Neural progenitor cell (in vitro differentiated cells): ENCODE results near the gene MACROD1. TPM values are rescaled to one million over a fixed set of nuclear protein-coding genes. Genes with fewer than 3 reads are reported as not detected.

ENCODE experiments used
- DNase-seq: peaks from one replicate; pipeline ENCODE4 v3.0.0-alpha.2; 2016; ENCODE audit warnings: low spot score
- H2AFZ ChIP-seq: fragments of 200-600 bp; sonication (generic); replicated peaks from 2 replicates; pipeline ENCODE4 v1.6.1; 2016; ENCODE audit warnings: antibody characterized with exemption
- H3F3A ChIP-seq: fragments of 200-600 bp; sonication (generic); 2 replicates; pipeline ENCODE4 v1.6.1; 2016; ENCODE audit warnings: antibody characterized with exemption, low read depth
- H3K27ac ChIP-seq: fragments of 200-600 bp; sonication (generic); 2 replicates; pipeline ENCODE4 v1.5.1; 2016; ENCODE audit warnings: mild to moderate bottlenecking
- H3K27me3 ChIP-seq: fragments of 200-600 bp; sonication (generic); 2 replicates; pipeline ENCODE4 v1.6.1; 2016; ENCODE audit warnings: mild to moderate bottlenecking, moderate library complexity
- H3K36me3 ChIP-seq: fragments of 200-600 bp; sonication (generic); 2 replicates; pipeline ENCODE4 v1.5.1; 2016
- H3K4me1 ChIP-seq: fragments of 200-600 bp; sonication (generic); 2 replicates; pipeline ENCODE4 v1.6.1; 2016; ENCODE audit warnings: mixed run types
- H3K4me2 ChIP-seq: fragments of 200-600 bp; sonication (generic); 2 replicates; pipeline ENCODE4 v1.6.1; 2016
- H3K4me3 ChIP-seq: fragments of 200-600 bp; sonication (generic); 2 replicates; pipeline ENCODE4 v1.5.1; 2016
- H3K79me2 ChIP-seq: fragments of 200-600 bp; sonication (generic); 2 replicates; pipeline ENCODE4 v1.6.1; 2016; ENCODE audit warnings: low read depth
- H3K9ac ChIP-seq: fragments of 200-600 bp; sonication (generic); 2 replicates; pipeline ENCODE4 v1.6.1; 2016
- H3K9me3 ChIP-seq: fragments of 200-600 bp; sonication (generic); 2 replicates; pipeline ENCODE4 v1.5.1; 2016; ENCODE audit warnings: low read depth
- H4K20me1 ChIP-seq: fragments of 200-600 bp; sonication (generic); 2 replicates; pipeline ENCODE4 v1.6.1; 2016; ENCODE audit warnings: low read depth
- H3K27ac Mint-ChIP-seq: 3 replicates; pipeline ENCODE4 v1.8.0; 2021; ENCODE audit warnings: mixed read lengths
- H3K27me3 Mint-ChIP-seq: 2 replicates; pipeline ENCODE4 v1.8.0; 2022; ENCODE audit warnings: low read depth, mild to moderate bottlenecking, inconsistent platforms, moderate library complexity, mixed read lengths; ENCODE audit not compliant: insufficient read depth
- H3K36me3 Mint-ChIP-seq: 3 replicates; pipeline ENCODE4 v1.8.0; 2021; ENCODE audit warnings: mixed read lengths
- H3K4me1 Mint-ChIP-seq: 3 replicates; pipeline ENCODE4 v1.8.0; 2021; ENCODE audit warnings: mixed read lengths
- H3K4me3 Mint-ChIP-seq: 3 replicates; pipeline ENCODE4 v1.8.0; 2021; ENCODE audit warnings: mild to moderate bottlenecking, moderate library complexity, mixed read lengths
- H3K9me3 Mint-ChIP-seq: 3 replicates; pipeline ENCODE4 v1.8.0; 2020; ENCODE audit warnings: mixed read lengths
- EZH2 ChIP-seq: fragments of 200-600 bp; sonication (generic); IDR thresholded peaks from 2 replicates; pipeline ENCODE4 v1.6.1; 2017; ENCODE audit warnings: antibody characterized with exemption, mild to moderate bottlenecking, moderate library complexity
- EZH2phosphoT487 ChIP-seq: fragments of 200-600 bp; sonication (generic); IDR thresholded peaks from 2 replicates; pipeline ENCODE4 v1.6.1; 2017; ENCODE audit warnings: antibody characterized with exemption
- total RNA-seq: library from RNA; depleted of rRNA; stranded (reverse); fragments of >200 nt; gene quantifications from 2 replicates; pipeline ENCODE4 v1.2.3, GENCODE V29; 2015; ENCODE audit warnings: low replicate concordance
- TF ChIP-seq, protein P1 (sequence below): fragments of 200-600 bp; sonication (generic); IDR thresholded peaks from 2 replicates; pipeline ENCODE4 v1.5.1; 2017; ENCODE audit warnings: antibody characterized with exemption, mild to moderate bottlenecking

The MACROD1 gene
- total RNA-seq, 1 donor from 2014 or later = 11.9 TPM

GRCh38 chr11:64031001-64031400 lies 134.9 kb downstream of the MACROD1 start:
- Histone ChIP-seq H3K27me3 (peaks cover 71% of the 10 kb centered on the region), H3F3A (peaks cover 13% of the 10 kb centered on the region), H3K4me3 (no peak overlapping the region), H2AFZ (no peak overlapping the region), H3K36me3 (no peaks in the 10 kb centered on the region), H3K9me3 (no peaks in the 10 kb centered on the region), H3K27ac (no peak overlapping the region), H4K20me1 (peaks cover 15% of the 10 kb centered on the region), H3K4me2 (no peak overlapping the region), H3K4me1 (peaks cover 21% of the 10 kb centered on the region), H3K9ac (no peak overlapping the region), H3K79me2 (no peaks in the 10 kb centered on the region)
- H3K4me3 Mint-ChIP-seq = no peak overlapping the region
- no peak for DNase-seq
- H3K36me3 Mint-ChIP-seq = no peaks in the 10 kb centered on the region
- H3K9me3 Mint-ChIP-seq = no peaks in the 10 kb centered on the region
- no peak overlapping the region for H3K27ac Mint-ChIP-seq
- H3K4me1 Mint-ChIP-seq = peaks cover 55% of the 10 kb centered on the region
- H3K27me3 Mint-ChIP-seq = peaks cover 10% of the 10 kb centered on the region
- no peak for TF ChIP-seq EZH2
- TF ChIP-seq, protein P1, sequence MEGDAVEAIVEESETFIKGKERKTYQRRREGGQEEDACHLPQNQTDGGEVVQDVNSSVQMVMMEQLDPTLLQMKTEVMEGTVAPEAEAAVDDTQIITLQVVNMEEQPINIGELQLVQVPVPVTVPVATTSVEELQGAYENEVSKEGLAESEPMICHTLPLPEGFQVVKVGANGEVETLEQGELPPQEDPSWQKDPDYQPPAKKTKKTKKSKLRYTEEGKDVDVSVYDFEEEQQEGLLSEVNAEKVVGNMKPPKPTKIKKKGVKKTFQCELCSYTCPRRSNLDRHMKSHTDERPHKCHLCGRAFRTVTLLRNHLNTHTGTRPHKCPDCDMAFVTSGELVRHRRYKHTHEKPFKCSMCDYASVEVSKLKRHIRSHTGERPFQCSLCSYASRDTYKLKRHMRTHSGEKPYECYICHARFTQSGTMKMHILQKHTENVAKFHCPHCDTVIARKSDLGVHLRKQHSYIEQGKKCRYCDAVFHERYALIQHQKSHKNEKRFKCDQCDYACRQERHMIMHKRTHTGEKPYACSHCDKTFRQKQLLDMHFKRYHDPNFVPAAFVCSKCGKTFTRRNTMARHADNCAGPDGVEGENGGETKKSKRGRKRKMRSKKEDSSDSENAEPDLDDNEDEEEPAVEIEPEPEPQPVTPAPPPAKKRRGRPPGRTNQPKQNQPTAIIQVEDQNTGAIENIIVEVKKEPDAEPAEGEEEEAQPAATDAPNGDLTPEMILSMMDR = no peak
- TF ChIP-seq EZH2phosphoT487 = no peak

- TF ChIP-seq, protein P1 = no peak
- H3K9me3 Mint-ChIP-seq = no peaks in the 10 kb centered on the region
- no peaks in the 10 kb centered on the region for H3K36me3 ChIP-seq
- H4K20me1 ChIP-seq = peaks cover 9% of the 10 kb centered on the region
- H3K27ac ChIP-seq = no peak overlapping the region
- H3K79me2 ChIP-seq = no peaks in the 10 kb centered on the region
- no peaks in the 10 kb centered on the region for H3K9me3 ChIP-seq
- no peaks in the 10 kb centered on the region for H3K36me3 Mint-ChIP-seq
- peaks cover 57% of the 10 kb centered on the region for H3K4me1 Mint-ChIP-seq
- peaks cover 27% of the 10 kb centered on the region for H3K4me1 ChIP-seq
- H3F3A ChIP-seq = peaks cover 12% of the 10 kb centered on the region
- H3K9ac ChIP-seq = no peak overlapping the region
- no peak overlapping the region for H2AFZ ChIP-seq
- H3K4me3 Mint-ChIP-seq = no peak overlapping the region
- H3K4me3 ChIP-seq = no peak overlapping the region
- H3K4me2 ChIP-seq = no peak overlapping the region
- H3K27me3 Mint-ChIP-seq = peaks cover 8% of the 10 kb centered on the region
- H3K27me3 ChIP-seq = peaks cover 59% of the 10 kb centered on the region
- DNase-seq = no peak
- peak overlapping the region; percentile 83 for H3K27ac Mint-ChIP-seq
Observed at GRCh38 chr11:64029773-64030172, 136.1 kb downstream of the MACROD1 start.

DNA sequence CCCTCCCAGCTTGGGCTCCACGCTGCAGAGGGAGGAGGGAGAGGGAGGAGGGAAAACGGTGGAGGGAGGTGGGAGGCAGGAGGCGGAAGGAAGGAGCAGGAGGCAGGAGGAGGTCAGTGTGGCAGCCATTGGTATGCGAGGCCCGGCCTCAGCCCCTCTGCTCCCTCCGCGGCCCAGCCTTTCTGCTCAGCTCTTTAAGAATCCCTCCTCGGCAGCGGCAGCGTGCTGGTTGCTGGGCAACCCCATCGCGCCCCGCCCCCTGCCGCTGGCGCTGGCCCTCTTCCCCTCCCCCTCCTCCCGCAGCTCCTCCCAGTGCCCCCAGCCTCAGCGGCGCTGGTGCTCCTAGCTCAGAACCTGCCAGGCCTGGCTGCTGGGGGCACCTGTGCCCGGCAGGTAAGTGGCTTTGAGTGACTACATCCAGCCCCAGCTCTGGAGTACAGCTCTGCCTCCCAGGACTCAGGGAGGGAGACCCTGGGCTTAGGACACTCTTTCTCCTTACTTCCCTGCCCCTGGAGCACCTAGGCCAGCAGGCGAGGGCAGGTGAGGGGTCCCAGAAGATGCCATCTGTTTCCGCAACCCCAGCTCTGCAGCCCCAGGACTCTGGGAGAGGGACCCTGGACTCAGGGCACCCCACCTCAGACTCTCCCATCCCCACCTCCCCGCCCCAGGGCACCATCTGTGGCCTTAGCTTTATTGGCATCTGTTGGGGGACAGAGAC lies 137.4 kb downstream of the MACROD1 start:
- DNase-seq = peak; percentile 96
- Histone ChIP-seq H3K9ac (no peak overlapping the region), H3K4me2 (peak overlapping the region; percentile 71), H3K79me2 (no peaks in the 10 kb centered on the region), H2AFZ (no peak overlapping the region), H3K4me3 (no peak overlapping the region), H3K36me3 (no peaks in the 10 kb centered on the region), H3F3A (peaks cover 13% of the 10 kb centered on the region), H3K4me1 (peaks cover 27% of the 10 kb centered on the region), H4K20me1 (peaks cover 6% of the 10 kb centered on the region), H3K27ac (no peak overlapping the region), H3K27me3 (peaks cover 47% of the 10 kb centered on the region), H3K9me3 (no peaks in the 10 kb centered on the region)
- H3K9me3 Mint-ChIP-seq = no peaks in the 10 kb centered on the region
- H3K27ac Mint-ChIP-seq = peak overlapping the region; percentile 85
- no peaks in the 10 kb centered on the region for H3K36me3 Mint-ChIP-seq
- H3K4me1 Mint-ChIP-seq = peaks cover 58% of the 10 kb centered on the region
- TF ChIP-seq EZH2 = no peak
- TF ChIP-seq, protein P1 = no peak
- TF ChIP-seq EZH2phosphoT487 = no peak
- peaks cover 4% of the 10 kb centered on the region for H3K27me3 Mint-ChIP-seq
- peak overlapping the region; percentile 52 for H3K4me3 Mint-ChIP-seq
